ENCODE data around the gene SPATA1. TPM values are rescaled to one million over a fixed set of nuclear protein-coding genes. Genes with fewer than 3 reads are reported as not detected.
"Not testable (repeated sequence)": the region's sequence is repeated elsewhere in the genome, so short reads cannot be mapped to it uniquely, and the experiment has no call there.

SPATA1 gene
- total and polyA plus RNA-seq, 2 of the 8 experiments (the other 6 are each of a cell fraction or from before 2014, with no cell fraction given): 0.51 to 1.1 TPM

DNA sequence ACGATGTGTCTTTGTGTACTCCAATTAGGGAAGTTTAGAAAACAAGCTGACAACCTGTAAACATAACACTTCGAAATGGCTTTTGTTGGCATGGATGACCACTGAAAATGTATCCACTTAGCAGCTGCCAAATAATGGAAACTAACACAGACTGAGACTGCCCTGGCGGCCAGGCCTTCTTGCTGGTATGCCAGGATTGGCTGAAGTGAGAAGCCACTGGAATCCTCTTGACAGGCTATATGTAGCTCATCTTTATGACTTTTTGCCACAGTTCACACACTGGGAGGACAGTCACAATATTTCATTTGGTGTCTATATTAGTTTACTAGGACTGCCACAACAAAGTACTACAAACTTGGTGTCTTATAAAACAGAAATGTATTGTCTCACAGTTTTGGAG lies 80.9 kb downstream of the SPATA1 start (continued):
- TF ChIP-seq SP1 (IDR thresholded peaks at IDR 0.05; ENCODE audit: low read depth, low read length) (no peak), BRCA1 (IDR thresholded peaks at IDR 0.05; ENCODE audit: low read depth, low read length) (no peak), HDAC6 (IDR thresholded peaks at IDR 0.05; ENCODE audit: low read depth, low read length) (no peak), FOSL1 (IDR thresholded peaks at IDR 0.05; ENCODE audit: insufficient read depth, low read depth, low read length) (no peak), SP2 (IDR thresholded peaks at IDR 0.05; ENCODE audit: low read length) (no peak)

DNA sequence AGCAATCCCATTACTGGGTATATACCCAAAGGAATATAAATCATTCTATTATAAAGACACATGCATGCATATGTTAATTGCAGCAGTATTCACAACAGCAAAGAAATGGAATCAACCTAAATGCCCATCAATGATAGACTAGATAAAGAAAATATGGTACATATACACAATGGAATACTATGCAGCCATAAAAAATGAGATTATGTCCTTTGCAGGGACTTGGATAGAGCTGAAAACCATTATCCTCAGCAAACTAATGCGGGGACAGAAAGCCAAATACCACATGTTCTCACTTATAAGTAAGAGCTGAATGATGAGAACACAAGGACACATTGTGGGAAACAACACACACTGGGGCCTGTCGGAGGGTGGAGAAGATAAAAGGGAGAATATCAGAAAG lies 88.8 kb downstream of the SPATA1 start:
- not testable (repeated sequence) for H3K23me2 ChIP-seq (ENCODE audit: low read depth, low read length)

More for the DNA sequence above, 88.8 kb downstream of the SPATA1 start:
- H3K36me3 ChIP-seq (ENCODE audit: control insufficient read depth in 2 of 4, insufficient read depth in 4 of 4, low read length in 3 of 4); H3K56ac ChIP-seq (replicated peaks; ENCODE audit: insufficient read length, low read depth, low read length); POLR2A ChIA-PET (ENCODE audit: partially characterized antibody); H3K4me1 ChIP-seq (replicated peaks in 1 of 4; ENCODE audit: control insufficient read depth in 3 of 4, insufficient read depth in 4 of 4, low read length in 3 of 4); H2BK15ac ChIP-seq (ENCODE audit: low read length); H4K20me1 ChIP-seq (replicated peaks in 1 of 2; ENCODE audit: control insufficient read depth in 1 of 2, insufficient read depth in 2 of 2, low read length in 2 of 2); H3K4me3 ChIP-seq (ENCODE audit: extremely low read depth in 1 of 4, insufficient read depth in 2 of 4, low read depth in 3 of 4, low read length in 4 of 4); H3K4me2 ChIP-seq (ENCODE audit: insufficient read depth in 1 of 2, low read depth in 2 of 2, low read length in 2 of 2); H4K91ac ChIP-seq (replicated peaks; ENCODE audit: insufficient read length, low read length); H2BK12ac ChIP-seq (ENCODE audit: low read depth, low read length); H3K79me2 ChIP-seq (ENCODE audit: control insufficient read depth in 1 of 2, insufficient read depth in 2 of 2, low read length in 2 of 2); H4K5ac ChIP-seq (ENCODE audit: insufficient read length, low read depth, low read length); CTCF ChIA-PET (ENCODE audit: partially characterized antibody); H2BK120ac ChIP-seq (replicated peaks; ENCODE audit: low read depth, low read length); H2BK20ac ChIP-seq (ENCODE audit: low read length); H4K8ac ChIP-seq (ENCODE audit: extremely low read depth, insufficient read depth, low read length); H2AFZ ChIP-seq (ENCODE audit: low read length); H3K14ac ChIP-seq (ENCODE audit: insufficient read length); DNase-seq (ENCODE audit: low read depth in 1 of 2, low spot score in 2 of 2); H3K23ac ChIP-seq (ENCODE audit: insufficient read length); H3K9me3 ChIP-seq (ENCODE audit: insufficient read depth in 2 of 2, low read depth in 1 of 2, low read length in 1 of 2); H3K9ac ChIP-seq (replicated peaks in 1 of 4; ENCODE audit: extremely low read depth in 1 of 4, low read depth in 3 of 4, low read length in 3 of 4); H3K27ac ChIP-seq (ENCODE audit: low read depth, low read length); H3K4ac ChIP-seq (replicated peaks; ENCODE audit: insufficient read length, low read depth, low read length); H3K79me1 ChIP-seq (ENCODE audit: low read depth, low read length); H2BK5ac ChIP-seq (ENCODE audit: low read depth, low read length); H3K18ac ChIP-seq (ENCODE audit: extremely low read depth, low read length); H3K27me3 ChIP-seq (replicated peaks in 1 of 4; ENCODE audit: control insufficient read depth in 3 of 4, extremely low read depth in 1 of 4, insufficient read depth in 3 of 4, low read length in 3 of 4); H2AK5ac ChIP-seq (ENCODE audit: low read depth, low read length); FAIRE-seq: not testable (repeated sequence)
- 89% methylated on average over 2 of the region's 2 CpGs; no CpG with 5 or more reads in 1 of the 2 experiments for WGBS, 2 experiments (ENCODE audit: extremely low coverage in 1 of 2, insufficient coverage in 1 of 2, insufficient read length in 1 of 2, insufficient replicate concordance in 2 of 2, low coverage in 1 of 2, low lambda C conversion rate in 2 of 2, missing lambda C conversion rate in 1 of 2)
